AG10803 (cell line): ENCODE results near the gene RELN.

Experiments used
- DNase-seq: peaks from one replicate; pipeline ENCODE4 v3.0.0; 2010; ENCODE audit warnings: low read depth
- H3K4me3 ChIP-seq: 2 replicates; pipeline ENCODE4 v1.5.1; 2011; ENCODE audit warnings: mild to moderate bottlenecking, low read length, control low read depth
- CTCF ChIP-seq: conservative IDR thresholded peaks from 2 replicates; pipeline ENCODE4 v1.5.1; 2011; ENCODE audit warnings: mild to moderate bottlenecking, low read length, control low read depth, inconsistent platforms

The RELN gene

DNA sequence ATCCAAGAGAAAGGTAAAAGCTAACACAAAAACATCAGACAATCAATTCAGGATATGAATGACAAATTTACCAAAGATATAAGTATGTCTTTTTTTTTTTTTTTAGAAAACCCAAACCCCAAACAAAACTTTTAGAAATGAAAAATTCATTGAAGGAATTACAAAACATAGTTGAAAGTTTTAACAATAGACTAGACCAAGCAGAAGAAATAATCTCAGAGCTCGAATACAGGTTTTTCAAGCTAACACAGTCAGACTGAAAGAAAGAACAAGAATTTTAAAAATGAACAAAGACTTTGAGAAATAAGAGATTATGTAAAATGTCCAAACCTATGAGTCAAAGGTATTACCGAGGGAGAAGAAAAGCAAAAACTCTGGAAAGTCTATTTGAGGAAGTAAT is 345.1 kb downstream of the RELN start:
- H3K4me3 ChIP-seq, result no peak overlapping the region
- no peak for DNase-seq
- no peak for TF ChIP-seq CTCF

DNA sequence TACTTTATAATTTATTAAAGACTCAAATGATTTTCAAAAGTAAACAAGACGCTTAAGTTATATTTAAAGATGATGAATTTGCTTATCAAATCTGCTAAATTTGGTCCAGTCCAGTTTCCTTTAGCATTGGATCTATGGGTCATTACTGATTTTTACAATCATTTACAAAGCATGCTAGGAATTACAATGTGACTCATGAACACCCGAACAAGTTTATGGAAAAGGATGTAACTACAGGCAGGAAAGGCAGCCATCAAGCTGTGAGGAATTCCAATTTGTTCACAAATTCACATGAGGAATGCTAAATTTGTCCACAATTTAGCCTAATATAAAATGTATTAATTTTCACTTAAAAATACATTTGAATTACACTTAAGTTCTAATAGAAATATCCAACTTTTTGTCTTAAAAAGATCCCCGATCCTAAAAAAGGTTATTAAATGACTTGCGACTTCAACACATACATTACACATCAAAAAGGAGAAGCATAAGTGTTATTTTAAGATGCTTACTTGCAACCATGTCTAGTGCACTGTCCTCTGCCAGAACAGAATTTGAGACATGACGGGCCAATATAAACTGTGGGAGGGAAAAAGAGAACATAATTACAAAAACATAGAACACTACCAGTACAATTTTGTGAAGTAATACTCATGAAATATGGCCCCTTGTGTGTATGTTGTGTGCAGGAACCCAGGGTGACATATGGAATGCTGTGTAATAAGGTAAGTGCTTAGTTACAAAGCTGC is 349.3 kb downstream of the RELN start:
- DNase-seq, result peak; percentile 70
- no peak overlapping the region for H3K4me3 ChIP-seq
- TF ChIP-seq CTCF, result no peak

DNA sequence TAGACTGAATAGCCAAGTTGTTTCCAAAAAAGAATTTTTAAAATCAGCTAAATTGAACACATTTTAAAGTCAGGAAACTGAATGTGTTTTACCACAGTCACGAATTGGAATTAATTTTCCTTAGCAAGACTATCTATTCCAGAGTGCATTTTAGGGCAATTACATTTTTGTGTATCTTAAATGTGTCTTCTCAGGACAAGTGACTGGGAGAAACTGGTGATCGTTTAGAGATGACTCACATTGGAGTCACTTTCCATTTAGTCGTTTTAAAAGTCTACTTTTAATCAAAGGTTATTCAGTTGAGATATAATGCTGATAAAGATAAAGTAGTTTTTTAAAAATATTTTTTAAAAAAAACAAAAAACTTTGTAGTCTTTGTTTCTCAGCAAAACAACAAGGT is 351.7 kb downstream of the RELN start:
- TF ChIP-seq CTCF, result no peak
- DNase-seq, result peak; percentile 45
- H3K4me3 ChIP-seq, result no peak overlapping the region

- no peak for TF ChIP-seq CTCF
- no peak overlapping the region for H3K4me3 ChIP-seq
- peak; percentile 88 for DNase-seq
Observed at GRCh38 chr7:103637094-103637493, 352.4 kb downstream of the RELN start.

- DNase-seq, result no peak
- H3K4me3 ChIP-seq, result no peak overlapping the region
Observed at GRCh38 chr7:103636153-103636552, 353.3 kb downstream of the RELN start.

DNA sequence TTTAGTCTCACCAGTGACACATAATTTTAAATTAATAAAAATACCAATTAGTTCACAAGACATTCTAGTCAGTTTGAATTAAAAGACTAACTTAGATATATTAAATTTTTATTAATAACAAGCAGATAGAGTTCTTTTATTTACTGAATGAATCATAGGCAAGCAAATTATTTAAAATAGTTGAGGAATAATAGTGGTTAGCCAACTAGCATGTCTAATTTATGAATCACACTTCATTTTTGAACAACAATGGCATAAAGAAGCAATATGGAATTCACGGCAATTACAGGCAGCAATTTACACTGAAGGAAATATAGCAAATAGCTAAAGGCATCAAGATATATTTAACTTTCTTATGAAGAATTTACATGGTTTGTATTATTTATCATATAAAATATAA is 356.5 kb downstream of the RELN start:
- no peak overlapping the region for H3K4me3 ChIP-seq
- DNase-seq, result peak; percentile 30
- no peak for TF ChIP-seq CTCF

More at GRCh38 chr7:103636153-103636552, 353.3 kb downstream of the RELN start:
- no peak for TF ChIP-seq CTCF

- no peak for DNase-seq
Observed at GRCh38 chr7:103632005-103632639, 357.3 kb downstream of the RELN start.

More at GRCh38 chr7:103632005-103632639, 357.3 kb downstream of the RELN start:
- H3K4me3 ChIP-seq, result no peak overlapping the region
- TF ChIP-seq CTCF, result no peak
